Cardiac septum (tissue), 1 donor: Measurements from ENCODE around the gene SOX3. TPM values are rescaled to one million over a fixed set of nuclear protein-coding genes. Genes with fewer than 3 reads are reported as not detected.

Experiments used
- DNase-seq: peaks from one replicate; pipeline ENCODE4 v3.0.0-alpha.2; 2020; ENCODE audit warnings: low spot score
- intact Hi-C: fragments of 100-400 bp; cut with DNase I; formaldehyde crosslinking; loops from one replicate; pipeline ENCODE4 v1.14.0; 2022
- long read RNA-seq: library from polyadenylated mRNA; unstranded; transcript quantifications from one replicate; pipeline ENCODE4 v2.0.0, GENCODE V29; 2021
- total RNA-seq: library from RNA; stranded (reverse); fragmentation: NEBNext Ultra II Directional; extraction: Animal tissue kit (Norgen Biotek cat#: 25700); gene quantifications from one replicate; pipeline ENCODE4 v1.2.1, GENCODE V29; 2021
- donor health status: DM: no; HTN: no; CAD: no.

The SOX3 gene
- total RNA-seq = not detected
- long read RNA-seq = 0 reads

DNA sequence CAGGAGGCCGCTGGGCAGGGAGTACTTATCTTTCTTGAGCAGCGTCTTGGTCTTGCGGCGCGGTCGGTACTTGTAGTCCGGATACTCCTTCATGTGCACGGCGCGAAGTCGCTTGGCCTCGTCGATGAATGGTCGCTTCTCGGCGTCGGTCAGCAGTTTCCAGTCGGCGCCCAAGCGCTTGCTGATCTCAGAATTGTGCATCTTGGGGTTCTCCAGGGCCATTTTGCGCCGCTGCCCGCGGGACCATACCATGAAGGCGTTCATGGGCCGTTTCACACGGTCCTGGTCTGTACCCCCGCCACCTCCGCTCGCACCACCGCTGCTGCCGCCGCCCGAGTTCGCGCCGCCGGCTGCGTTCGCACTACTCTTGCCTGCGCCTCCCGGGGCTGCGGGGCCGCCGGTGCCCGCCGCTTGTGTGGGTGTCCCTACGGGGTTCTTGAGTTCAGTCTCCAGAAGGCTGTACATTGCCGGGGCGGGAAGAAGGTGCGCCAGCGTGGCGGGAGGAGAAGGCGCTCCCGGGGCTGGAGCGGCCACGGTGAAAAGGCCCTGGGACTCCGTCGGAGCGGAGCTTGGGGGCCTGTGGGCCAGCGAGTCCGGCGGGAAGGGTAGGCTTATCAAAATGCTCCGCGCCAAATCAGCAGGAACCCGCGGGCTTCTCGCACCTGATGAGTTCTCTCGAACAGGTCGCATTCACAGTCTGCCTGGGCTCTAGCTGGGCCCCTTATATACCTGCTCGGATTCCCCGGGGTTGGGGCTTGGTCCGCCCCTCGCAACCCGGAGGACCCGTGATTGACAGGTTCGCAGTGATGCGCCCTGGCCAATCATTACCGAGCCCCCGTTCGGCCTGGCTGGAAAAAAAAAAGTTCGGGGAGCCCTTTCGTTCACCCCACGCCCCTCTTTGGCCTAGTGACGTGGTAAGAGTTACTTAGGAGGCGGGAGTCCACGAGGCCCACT lies at the start of gene SOX3:
Gene SOX3 (minus strand): TSS at position 699 of the 954 bp plus-strand sequence. CDS start 9 bp downstream, at position 690.
- intact Hi-C loops = loop anchor here (5.0 kb wide), 1 partner anchor 447 kb away; no protein-coding TSS in a partner anchor
- no peak for DNase-seq

DNA sequence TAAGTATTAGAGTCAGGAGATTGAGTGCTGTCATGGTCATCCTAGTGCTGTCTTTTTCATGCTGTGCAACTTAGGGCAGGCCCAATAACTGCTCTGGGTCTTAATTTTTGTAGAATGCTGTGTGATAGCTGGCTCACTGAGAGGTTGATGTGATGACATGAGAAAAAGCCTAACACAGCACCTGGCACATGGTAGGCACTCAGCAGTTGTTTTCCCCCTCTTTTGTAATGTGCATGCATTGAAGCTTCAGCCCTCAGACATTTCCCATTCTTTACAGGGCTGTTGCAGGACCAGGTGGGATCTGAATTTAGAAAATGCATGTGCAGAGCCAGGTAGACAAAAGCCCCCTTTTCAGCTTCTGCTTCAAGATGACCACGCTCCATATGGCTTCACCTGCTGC lies 44.1 kb upstream of the SOX3 start:
- no peak for DNase-seq
- intact Hi-C loops = no loop called here

GRCh38 chrX:140526171-140526570 lies 21.3 kb upstream of the SOX3 start:
- intact Hi-C loops = no loop called here
- no peak for DNase-seq

DNA sequence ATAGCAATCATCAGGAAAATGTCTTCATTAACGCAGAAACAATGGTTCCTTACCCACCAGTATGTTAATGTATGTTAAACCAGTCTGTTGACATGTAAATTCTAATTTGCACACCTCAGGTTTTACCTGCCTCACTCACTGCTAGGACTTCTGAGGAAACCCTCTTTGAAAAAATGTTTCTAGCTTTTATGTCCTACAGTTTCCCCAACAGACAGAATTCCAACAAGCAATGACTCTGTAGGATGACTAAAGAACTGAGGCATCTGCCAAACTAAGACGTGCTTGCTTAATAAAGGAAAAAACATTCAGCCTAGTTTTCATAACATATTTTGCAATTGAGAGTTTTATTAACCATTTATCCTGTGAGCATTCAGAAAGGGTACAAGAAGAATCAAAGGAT lies 20.6 kb upstream of the SOX3 start:
- intact Hi-C loops = no loop called here
- no peak for DNase-seq

DNA sequence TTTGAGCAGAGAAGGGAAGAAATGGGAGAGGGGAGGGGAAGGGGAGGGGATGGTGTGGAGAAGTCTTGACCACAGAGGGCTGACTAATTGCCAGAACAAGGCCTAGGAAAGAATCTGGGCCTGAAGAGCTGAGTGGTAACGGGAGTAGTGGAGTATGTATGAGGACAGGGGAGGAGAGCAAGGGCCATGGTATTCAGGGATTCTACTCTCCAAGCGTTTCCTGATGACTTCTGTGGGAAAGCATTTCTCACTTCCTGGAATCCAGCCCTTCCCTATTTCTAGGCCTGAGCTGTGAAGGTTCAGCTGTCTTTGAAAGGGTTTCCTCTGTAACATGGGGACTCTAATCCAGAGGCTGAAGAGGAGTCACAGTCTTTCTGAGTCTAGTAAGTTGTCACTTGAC lies 19.7 kb upstream of the SOX3 start:
- DNase-seq = no peak
- intact Hi-C loops = no loop called here

GRCh38 chrX:140521393-140521792 lies 16.5 kb upstream of the SOX3 start:
- DNase-seq = no peak
- intact Hi-C loops = no loop called here

GRCh38 chrX:140514554-140514953 lies 9.7 kb upstream of the SOX3 start:
- intact Hi-C loops = no loop called here
- DNase-seq = no peak

- DNase-seq = no peak
- intact Hi-C loops = no loop called here
Observed at GRCh38 chrX:140510895-140511295, 6.0 kb upstream of the SOX3 start.

- DNase-seq = no peak
- intact Hi-C loops = no loop called here
Observed at GRCh38 chrX:140510306-140510676, 5.4 kb upstream of the SOX3 start.

- DNase-seq = no peak
- intact Hi-C loops = loop anchor here (5.0 kb wide), 1 partner anchor 452 kb away; no protein-coding TSS in a partner anchor
Observed at GRCh38 chrX:140509468-140510305, 4.8 kb upstream of the SOX3 start.

- intact Hi-C loops = loop anchor here (5.0 kb wide), 1 partner anchor 452 kb away; no protein-coding TSS in a partner anchor
- no peak for DNase-seq
Observed at GRCh38 chrX:140508958-140509357, 4.1 kb upstream of the SOX3 start.

- intact Hi-C loops = loop anchor here (5.0 kb wide), 1 partner anchor 451 kb away; no protein-coding TSS in a partner anchor
- no peak for DNase-seq
Observed at GRCh38 chrX:140507982-140508305, 3.1 kb upstream of the SOX3 start.

GRCh38 chrX:140507223-140507981 lies 2.5 kb upstream of the SOX3 start:
- intact Hi-C loops = loop anchor here (5.0 kb wide), 1 partner anchor 450 kb away; no protein-coding TSS in a partner anchor

DNA sequence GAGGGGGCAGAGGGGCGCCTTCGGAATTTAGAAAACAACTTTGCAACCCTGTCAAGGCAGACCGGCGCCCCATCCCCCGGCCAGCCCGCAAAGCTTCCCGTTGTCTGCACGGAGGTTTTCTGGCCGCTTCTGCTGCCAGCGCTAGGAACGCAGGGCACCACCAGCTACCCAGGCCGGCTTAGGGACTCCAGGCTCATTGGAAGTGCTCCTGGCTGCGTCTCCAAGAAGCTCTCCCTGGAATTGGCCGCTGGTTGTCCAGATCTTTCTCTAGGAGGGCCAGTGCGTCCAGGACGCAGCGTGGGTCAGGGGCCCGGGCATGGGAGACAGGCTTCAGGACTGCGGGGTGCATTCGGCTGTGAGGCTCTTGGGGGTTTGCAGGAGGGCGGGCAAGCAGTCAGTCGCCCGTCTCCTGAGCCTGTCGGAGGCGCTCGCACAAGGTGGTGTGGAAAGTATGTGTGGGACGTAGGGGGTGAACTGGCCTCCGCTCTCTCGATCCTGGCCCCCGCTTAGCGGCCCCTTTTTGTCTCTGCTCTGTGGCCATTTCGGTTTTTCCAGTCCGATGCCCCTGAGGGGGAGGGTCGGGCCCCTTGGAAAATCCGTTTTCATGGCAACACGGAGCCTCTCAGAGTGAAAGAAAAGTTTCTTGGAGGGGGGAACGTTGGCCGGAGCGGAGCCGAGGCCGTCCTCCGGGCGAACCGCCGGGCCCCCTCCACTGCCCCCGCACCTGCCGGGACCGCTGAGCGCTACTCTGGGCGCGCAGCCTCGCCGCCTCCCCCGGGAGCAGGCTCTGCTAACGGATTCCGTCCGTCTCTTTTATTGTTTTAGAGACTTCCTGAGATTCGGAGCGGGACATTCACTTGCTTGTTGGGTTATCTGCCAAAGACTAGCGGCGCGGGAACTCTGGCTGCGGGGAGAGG lies 810 bp upstream of the SOX3 start:
- intact Hi-C loops = loop anchor here (5.0 kb wide), 1 partner anchor 448 kb away; no protein-coding TSS in a partner anchor

More at GRCh38 chrX:140507223-140507981, 2.5 kb upstream of the SOX3 start:
- no peak for DNase-seq

GRCh38 chrX:140503714-140504351 lies 1.0 kb downstream of the SOX3 start:
- intact Hi-C loops = no loop called here
- no peak for DNase-seq

More for the DNA sequence above, 810 bp upstream of the SOX3 start:
- DNase-seq = no peak

- no peak for DNase-seq
- intact Hi-C loops = no loop called here
Observed at GRCh38 chrX:140503238-140503601, 1.6 kb downstream of the SOX3 start.

- DNase-seq = no peak
- intact Hi-C loops = no loop called here
Observed at GRCh38 chrX:140502491-140503237, 2.2 kb downstream of the SOX3 start.
